H9 (cell line): ENCODE data around the gene HLA-DMA. TPM values are rescaled to one million over a fixed set of nuclear protein-coding genes. Genes with fewer than 3 reads are reported as not detected.

ENCODE experiments used
- DNase-seq: peaks from one replicate; pipeline ENCODE4 v3.0.0-alpha.2; 2017
- H2AFZ ChIP-seq: one replicate; pipeline ENCODE4 v1.6.1; 2013; ENCODE audit warnings: mild to moderate bottlenecking, low read length, control low read depth, moderate library complexity
- H2AK5ac ChIP-seq: 2 replicates; pipeline ENCODE4 v1.6.1; 2013; ENCODE audit warnings: low read length, control low read depth, mixed read lengths; ENCODE audit not compliant: insufficient read length
- H2BK120ac ChIP-seq: one replicate; pipeline ENCODE4 v1.6.1; 2013; ENCODE audit warnings: low read depth, mild to moderate bottlenecking, low read length, control low read depth, inconsistent platforms; ENCODE audit not compliant: poor library complexity, severe bottlenecking
- H2BK12ac ChIP-seq: 2 replicates; pipeline ENCODE4 v1.6.1; 2013; ENCODE audit warnings: low read length, control low read depth, mixed read lengths, low read depth; ENCODE audit not compliant: insufficient read length
- H2BK15ac ChIP-seq: 2 replicates; pipeline ENCODE4 v1.6.1; 2013; ENCODE audit warnings: low read depth, low read length, control low read depth
- H2BK20ac ChIP-seq: one replicate; pipeline ENCODE4 v1.6.1; 2013; ENCODE audit warnings: low read depth, mild to moderate bottlenecking, low read length, control low read depth, inconsistent platforms; ENCODE audit not compliant: poor library complexity, severe bottlenecking
- H2BK5ac ChIP-seq: 2 replicates; pipeline ENCODE4 v1.6.1; 2013; ENCODE audit warnings: low read length, control low read depth, mixed read lengths; ENCODE audit not compliant: insufficient read length
- H3K14ac ChIP-seq: 2 replicates; pipeline ENCODE4 v1.6.1; 2013; ENCODE audit warnings: low read length, control low read depth; ENCODE audit not compliant: insufficient read depth
- H3K18ac ChIP-seq: 2 replicates; pipeline ENCODE4 v1.6.1; 2013; ENCODE audit warnings: low read depth, mild to moderate bottlenecking, mixed read lengths, low read length, control low read depth; ENCODE audit not compliant: insufficient read length
- H3K23ac ChIP-seq: 2 replicates; pipeline ENCODE4 v1.6.1; 2013; ENCODE audit warnings: low read length, control low read depth, mixed read lengths, low read depth; ENCODE audit not compliant: insufficient read length
- H3K23me2 ChIP-seq: 2 replicates; pipeline ENCODE4 v1.6.1; 2013; ENCODE audit warnings: low read depth, mild to moderate bottlenecking, mixed read lengths, low read length, control low read depth; ENCODE audit not compliant: insufficient read length, poor library complexity, severe bottlenecking
- H3K27ac ChIP-seq: 2 replicates; pipeline ENCODE4 v1.5.1; 2013; ENCODE audit warnings: low read length, control low read depth, mixed read lengths, low read depth; ENCODE audit not compliant: insufficient read length
- H3K27me3 ChIP-seq: 2 replicates; pipeline ENCODE4 v1.6.1; 2013; ENCODE audit warnings: low read length, control low read depth, inconsistent platforms; ENCODE audit not compliant: insufficient read depth
- H3K4ac ChIP-seq: 2 replicates; pipeline ENCODE4 v1.6.1; 2013; ENCODE audit warnings: low read depth, mild to moderate bottlenecking, control low read depth, inconsistent platforms, low read length, moderate library complexity
- H3K4me1 ChIP-seq: 2 replicates; pipeline ENCODE4 v1.6.1; 2013; ENCODE audit warnings: low read length, control low read depth, inconsistent platforms; ENCODE audit not compliant: insufficient read depth
- H3K4me2 ChIP-seq: 2 replicates; pipeline ENCODE4 v1.6.1; 2013; ENCODE audit warnings: low read length, control low read depth, mixed read lengths; ENCODE audit not compliant: insufficient read length, insufficient read depth
- H3K56ac ChIP-seq: 2 replicates; pipeline ENCODE4 v1.6.1; 2013; ENCODE audit warnings: low read depth, mild to moderate bottlenecking, mixed read lengths, low read length, control low read depth; ENCODE audit not compliant: insufficient read length
- H3K79me1 ChIP-seq: 2 replicates; pipeline ENCODE4 v1.6.1; 2013; ENCODE audit warnings: low read depth, mild to moderate bottlenecking, moderate library complexity, low read length, control low read depth, inconsistent platforms; ENCODE audit not compliant: insufficient read depth, poor library complexity, severe bottlenecking
- H3K79me2 ChIP-seq: 2 replicates; pipeline ENCODE4 v1.6.1; 2013; ENCODE audit warnings: low read length, control low read depth, inconsistent platforms; ENCODE audit not compliant: insufficient read depth
- H3K9ac ChIP-seq: 2 replicates; pipeline ENCODE4 v1.6.1; 2013; ENCODE audit warnings: low read length, control low read depth, mixed read lengths; ENCODE audit not compliant: insufficient read length; ENCODE audit errors: extremely low read depth
- H3K9me3 ChIP-seq: one replicate; pipeline ENCODE4 v1.6.1; 2013; ENCODE audit warnings: low read depth, low read length, inconsistent platforms; ENCODE audit not compliant: control insufficient read depth
- H3T11ph ChIP-seq: one replicate; pipeline ENCODE4 v1.6.1; 2013; ENCODE audit warnings: mild to moderate bottlenecking, low read length, control low read depth, inconsistent platforms
- H4K20me1 ChIP-seq: one replicate; pipeline ENCODE4 v1.6.1; 2013; ENCODE audit not compliant: control insufficient read depth, insufficient read length, insufficient read depth
- H4K5ac ChIP-seq: 2 replicates; pipeline ENCODE4 v1.6.1; 2013; ENCODE audit warnings: low read depth, mild to moderate bottlenecking, mixed read lengths, low read length, control low read depth; ENCODE audit not compliant: insufficient read length
- H4K8ac ChIP-seq: replicated peaks from 2 replicates; pipeline ENCODE4 v1.6.1; 2013; ENCODE audit warnings: low read length, control low read depth, mixed read lengths, low read depth; ENCODE audit not compliant: insufficient read length
- H4K91ac ChIP-seq: 2 replicates; pipeline ENCODE4 v1.6.1; 2013; ENCODE audit warnings: low read depth, mild to moderate bottlenecking, moderate library complexity, mixed read lengths, low read length, control low read depth; ENCODE audit not compliant: insufficient read length
- H3K27ac Mint-ChIP-seq, 3 experiments: 2 replicates in 2 of 3; 3 replicates in 1 of 3; pipeline ENCODE4 v1.8.0; 2020 to 2021; ENCODE audit warnings: mixed read lengths in 3 of 3, mild to moderate bottlenecking in 1 of 3, moderate library complexity in 1 of 3
- H3K27me3 Mint-ChIP-seq: 2 replicates; pipeline ENCODE4 v1.8.0; 2021; ENCODE audit warnings: low read depth, mild to moderate bottlenecking, moderate library complexity, mixed read lengths
- H3K36me3 Mint-ChIP-seq, 3 experiments: 2 replicates in 2 of 3; 3 replicates in 1 of 3; pipeline ENCODE4 v1.8.0; 2020 to 2021; ENCODE audit warnings: low read depth in 3 of 3, mixed read lengths in 3 of 3; ENCODE audit not compliant: insufficient read depth in 1 of 3
- H3K4me1 Mint-ChIP-seq, 2 experiments: 2 replicates each; pipeline ENCODE4 v1.8.0; 2020; ENCODE audit warnings: mixed read lengths in 2 of 2
- H3K4me3 Mint-ChIP-seq, 2 experiments: 2 replicates in 1 of 2; 3 replicates in 1 of 2; pipeline ENCODE4 v1.8.0; 2020 to 2021; ENCODE audit warnings: mild to moderate bottlenecking in 2 of 2, mixed read lengths in 2 of 2, moderate library complexity in 1 of 2
- H3K9me3 Mint-ChIP-seq, 2 experiments: 2 replicates in 1 of 2; 3 replicates in 1 of 2; pipeline ENCODE4 v1.8.0; 2020; ENCODE audit warnings: mild to moderate bottlenecking in 2 of 2, mixed read lengths in 2 of 2, moderate library complexity in 1 of 2
- CTCF ChIP-seq: fragments of 200-600 bp; sonication (generic); conservative IDR thresholded peaks from 3 replicates; pipeline ENCODE4 v1.8.0; 2021; ENCODE audit warnings: antibody characterized with exemption, mild to moderate bottlenecking
- WGBS: extraction: QIAGEN DNeasy Blood & Tissue Kit; methylation state at CpG from one replicate; pipeline ENCODE4 v1.1.7; 2013; ENCODE audit warnings: missing lambda C conversion rate, low lambda C conversion rate, mixed read lengths; ENCODE audit not compliant: insufficient read length; ENCODE audit errors: extremely low coverage; 5-methylcytosine and 5-hydroxymethylcytosine counted together
- total RNA-seq: library from RNA; stranded (reverse); gene quantifications from 2 replicates; pipeline ENCODE4 v1.2.1, GENCODE V29; 2021

Gene HLA-DMA
- total RNA-seq, 1 experiment from 2014 or later = 7.5 TPM

DNA sequence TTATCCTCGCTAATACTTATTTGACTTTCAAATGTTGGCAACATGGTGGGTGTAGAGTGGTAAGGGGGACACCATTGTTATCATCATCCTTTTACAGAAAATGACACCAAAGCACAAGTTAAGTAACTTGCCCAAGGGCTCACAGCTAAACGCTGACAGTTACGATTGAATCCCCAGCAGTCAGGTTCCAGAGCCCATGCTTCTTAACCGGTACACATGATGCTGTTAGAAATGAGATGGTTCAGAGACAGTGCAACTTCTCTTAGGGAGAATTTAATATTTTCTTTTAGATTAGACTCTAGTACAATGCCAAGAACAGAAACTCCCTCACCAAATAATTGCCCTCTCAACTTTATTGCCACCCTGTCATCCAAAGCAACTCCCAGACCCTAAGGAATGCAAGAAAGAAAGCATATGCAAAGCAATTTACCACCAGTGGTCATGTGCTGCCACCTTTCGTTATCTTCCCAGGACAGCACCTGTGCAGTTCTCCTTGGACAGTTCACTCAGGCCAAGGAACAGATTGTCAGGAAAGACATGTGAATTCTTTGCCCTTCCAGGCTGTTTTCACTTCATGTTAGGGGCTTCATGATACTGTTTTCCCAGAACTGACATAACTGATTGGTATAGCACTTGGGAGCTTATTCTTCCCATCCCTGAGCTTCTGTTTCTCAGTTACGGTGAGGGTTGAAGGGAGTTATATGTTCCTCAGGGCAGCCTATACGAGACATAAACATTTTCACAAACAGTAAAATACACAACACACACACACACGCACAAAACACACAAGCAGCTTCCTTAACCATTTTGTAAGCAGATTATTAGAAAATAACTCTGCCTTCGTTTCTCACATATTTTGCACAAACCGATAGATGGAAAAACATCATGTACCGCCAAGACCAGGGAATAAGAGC is 5.1 kb downstream of the HLA-DMA start:
- Histone ChIP-seq H3K9ac (no peak overlapping the region), H3K79me2 (no peaks in the 10 kb centered on the region), H2BK12ac (no peak overlapping the region), H4K8ac (no peak overlapping the region), H3K27me3 (no peaks in the 10 kb centered on the region), H3K27ac (no peak overlapping the region), H3K23ac (no peak overlapping the region), H4K5ac (no peak overlapping the region), H3K14ac (no peak overlapping the region), H4K91ac (no peak overlapping the region), H2AK5ac (no peak overlapping the region), H2BK15ac (no peak overlapping the region), H3K18ac (no peak overlapping the region), H4K20me1 (no peaks in the 10 kb centered on the region), H3K9me3 (no peaks in the 10 kb centered on the region), H3K4ac (no peak overlapping the region), H3K56ac (no peak overlapping the region), H2AFZ (no peak overlapping the region), H3T11ph (no peak overlapping the region), H3K4me1 (peaks cover 3% of the 10 kb centered on the region; the same call in 1 of the 2 replicates), H2BK20ac (no peak overlapping the region), H2BK5ac (no peak overlapping the region), H2BK120ac (no peak overlapping the region), H3K4me2 (no peak overlapping the region), H3K79me1 (no peaks in the 10 kb centered on the region), H3K23me2 (no peaks in the 10 kb centered on the region)
- no peaks in the 10 kb centered on the region for H3K36me3 Mint-ChIP-seq
- no peaks in the 10 kb centered on the region for H3K9me3 Mint-ChIP-seq
- no peak overlapping the region; a peak in 2 of 7 replicates for H3K27ac Mint-ChIP-seq
- H3K27me3 Mint-ChIP-seq = peaks cover 3% of the 10 kb centered on the region; the same call in 1 of the 2 replicates
- H3K4me1 Mint-ChIP-seq = peaks cover 13 to 14% of the 10 kb centered on the region in 2 experiments
- no CpG with 5 or more reads among the region's 11 CpGs for WGBS
- TF ChIP-seq CTCF = peak; percentile 83
- peak; percentile 69 for DNase-seq
- H3K4me3 Mint-ChIP-seq = no peak overlapping the region
